IMR-90 (cell line): ENCODE data around the gene TMCC1. TPM values are rescaled to one million over a fixed set of nuclear protein-coding genes. Genes with fewer than 3 reads are reported as not detected.

Experiments
- ATAC-seq: fragments of 200-7000 bp; cut with Tn5 transposase; 2 replicates; pipeline ENCODE4 v1.9.1; 2020; ENCODE audit warnings: low read depth, mild to moderate bottlenecking, moderate library complexity
- BruUV-seq: library from RNA; stranded (reverse); fragments of 400-500 nt; replicated peaks from 2 replicates; lab custom pipeline; 2021; lab: Mats Ljungman, UMichigan
- CTCF ChIA-PET: fragments of 300-600 bp; formaldehyde crosslinking; extraction: SDS; loops from one replicate; lab custom pipeline; 2021; ENCODE audit warnings: antibody characterized with exemption; lab: Yijun Ruan, JAX
- POLR2A ChIA-PET: fragments of 300-600 bp; sonication (Branson Sonifier 250); formaldehyde crosslinking; loops from one replicate; lab custom pipeline; 2022; ENCODE audit warnings: antibody characterized with exemption; ENCODE audit not compliant: unreplicated experiment; lab: Charles Lee
- DNase-seq: peaks from one replicate; pipeline ENCODE4 v3.0.0; 2013
- H2AFZ ChIP-seq: replicated peaks from 2 replicates; pipeline ENCODE3; 2013; ENCODE audit warnings: low read length, mild to moderate bottlenecking; ENCODE audit not compliant: poor library complexity
- H2AK5ac ChIP-seq: 2 replicates; pipeline ENCODE4 v1.6.1; 2013; ENCODE audit warnings: low read depth, low read length, inconsistent platforms
- H2AK9ac ChIP-seq: replicated peaks from 2 replicates; pipeline ENCODE3; 2013; ENCODE audit warnings: mild to moderate bottlenecking, low read depth, low read length, moderate library complexity; ENCODE audit not compliant: poor library complexity
- H2BK120ac ChIP-seq: 2 replicates; pipeline ENCODE4 v1.6.1; 2013; ENCODE audit warnings: low read depth, low read length, inconsistent platforms
- H2BK15ac ChIP-seq: 3 replicates; pipeline ENCODE4 v1.6.1; 2013; ENCODE audit warnings: low read depth, low read length, inconsistent platforms
- H2BK20ac ChIP-seq: 2 replicates; pipeline ENCODE4 v1.6.1; 2013; ENCODE audit warnings: low read depth, mild to moderate bottlenecking, inconsistent platforms, low read length, moderate library complexity
- H2BK5ac ChIP-seq: 2 replicates; pipeline ENCODE4 v1.6.1; 2013; ENCODE audit warnings: mild to moderate bottlenecking, low read depth, low read length, inconsistent platforms; ENCODE audit not compliant: poor library complexity, severe bottlenecking
- H3K14ac ChIP-seq: replicated peaks from 2 replicates; pipeline ENCODE4 v1.6.1; 2013; ENCODE audit warnings: low read depth, low read length, inconsistent platforms
- H3K18ac ChIP-seq: 2 replicates; pipeline ENCODE4 v1.6.1; 2013; ENCODE audit warnings: low read depth, low read length, control low read depth
- H3K23ac ChIP-seq: 2 replicates; pipeline ENCODE4 v1.6.1; 2013; ENCODE audit warnings: low read depth, low read length, inconsistent platforms
- H3K27ac ChIP-seq: 2 replicates; pipeline ENCODE4 v1.5.1; 2013; ENCODE audit warnings: mild to moderate bottlenecking, control low read depth, low read length; ENCODE audit not compliant: insufficient read depth
- H3K27me3 ChIP-seq: 2 replicates; pipeline ENCODE4 v1.6.1; 2013; ENCODE audit warnings: low read length; ENCODE audit not compliant: control insufficient read depth, insufficient read depth
- H3K36me3 ChIP-seq: 2 replicates; pipeline ENCODE4 v1.6.1; 2013; ENCODE audit warnings: low read length, mixed read lengths; ENCODE audit not compliant: control insufficient read depth, insufficient read depth
- H3K4ac ChIP-seq: 2 replicates; pipeline ENCODE4 v1.6.1; 2013; ENCODE audit warnings: low read depth, low read length, inconsistent platforms
- H3K4me1 ChIP-seq: 2 replicates; pipeline ENCODE4 v1.6.1; 2013; ENCODE audit warnings: low read length, mixed read lengths; ENCODE audit not compliant: control insufficient read depth, insufficient read depth
- H3K4me2 ChIP-seq: 2 replicates; pipeline ENCODE4 v1.6.1; 2013; ENCODE audit warnings: low read depth, mild to moderate bottlenecking, control low read depth, low read length, moderate library complexity
- H3K4me3 ChIP-seq: 2 replicates; pipeline ENCODE4 v1.5.1; 2013; ENCODE audit warnings: low read depth, mild to moderate bottlenecking, control low read depth, low read length, moderate library complexity; ENCODE audit not compliant: insufficient read depth
- H3K56ac ChIP-seq: 2 replicates; pipeline ENCODE4 v1.6.1; 2013; ENCODE audit warnings: low read length, inconsistent platforms; ENCODE audit not compliant: insufficient read depth; ENCODE audit errors: extremely low read depth
- H3K79me1 ChIP-seq, 2 experiments: 2 replicates each; pipeline ENCODE4 v1.6.1; 2013; ENCODE audit warnings: low read length in 2 of 2, inconsistent platforms in 1 of 2, low read depth in 1 of 2
- H3K9ac ChIP-seq: 2 replicates; pipeline ENCODE4 v1.6.1; 2013; ENCODE audit warnings: low read depth, low read length, control low read depth
- H3K9me1 ChIP-seq: 2 replicates; pipeline ENCODE4 v1.6.1; 2013; ENCODE audit warnings: low read length, inconsistent platforms; ENCODE audit not compliant: insufficient read depth
- H3K9me3 ChIP-seq: 2 replicates; pipeline ENCODE4 v1.6.1; 2013; ENCODE audit warnings: low read length; ENCODE audit not compliant: control insufficient read depth, insufficient read depth
- H4K20me1 ChIP-seq: 2 replicates; pipeline ENCODE4 v1.6.1; 2013; ENCODE audit warnings: low read length, inconsistent platforms; ENCODE audit not compliant: insufficient read depth
- H4K5ac ChIP-seq: 2 replicates; pipeline ENCODE4 v1.6.1; 2013; ENCODE audit warnings: mild to moderate bottlenecking, low read depth, low read length, control low read depth
- H4K8ac ChIP-seq, 2 experiments: 2 replicates each; pipeline ENCODE4 v1.6.1; 2013; ENCODE audit warnings: low read depth in 2 of 2, low read length in 2 of 2, control low read depth in 1 of 2, inconsistent platforms in 1 of 2
- H4K91ac ChIP-seq: 2 replicates; pipeline ENCODE4 v1.6.1; 2013; ENCODE audit warnings: low read depth, low read length, inconsistent platforms; ENCODE audit not compliant: insufficient read depth
- BHLHE40 ChIP-seq: fragments of 150-350 bp; IDR thresholded peaks from 2 replicates; pipeline ENCODE4 v1.6.1; 2016; ENCODE audit warnings: mild to moderate bottlenecking, low read depth, low read length
- CEBPB ChIP-seq: IDR thresholded peaks from 2 replicates; pipeline ENCODE4 v1.6.1; 2012; ENCODE audit warnings: low read depth, low read length, improper control_type of control experiment
- CHD1 ChIP-seq: IDR thresholded peaks from 2 replicates; pipeline ENCODE4 v1.6.1; 2012; ENCODE audit warnings: low read depth, low read length, improper control_type of control experiment
- ELK1 ChIP-seq: fragments of 150-350 bp; IDR thresholded peaks from 2 replicates; pipeline ENCODE4 v1.6.1; 2016; ENCODE audit warnings: low read depth, mild to moderate bottlenecking, low read length, moderate library complexity, borderline replicate concordance
- FOS ChIP-seq: fragments of 150-350 bp; IDR thresholded peaks from 2 replicates; pipeline ENCODE4 v1.6.1; 2016; ENCODE audit warnings: low read depth, low read length
- MAFK ChIP-seq: IDR thresholded peaks from 2 replicates; pipeline ENCODE4 v1.6.1; 2012; ENCODE audit warnings: low read depth, low read length, improper control_type of control experiment
- MAZ ChIP-seq: IDR thresholded peaks from 2 replicates; pipeline ENCODE4 v1.6.1; 2012; ENCODE audit warnings: low read depth, mild to moderate bottlenecking, low read length, improper control_type of control experiment, moderate library complexity, borderline replicate concordance
- MXI1 ChIP-seq: IDR thresholded peaks from 2 replicates; pipeline ENCODE4 v1.6.1; 2012; ENCODE audit warnings: low read depth, mild to moderate bottlenecking, low read length, moderate library complexity, borderline replicate concordance
- NFE2L2 ChIP-seq: fragments of 150-350 bp; IDR thresholded peaks from 2 replicates; pipeline ENCODE4 v1.6.1; 2016; ENCODE audit warnings: low read depth, mild to moderate bottlenecking, low read length
- RAD21 ChIP-seq: IDR thresholded peaks from 2 replicates; pipeline ENCODE4 v1.6.1; 2012; ENCODE audit warnings: low read length, improper control_type of control experiment
- RCOR1 ChIP-seq: IDR thresholded peaks from 2 replicates; pipeline ENCODE4 v1.6.1; 2012; ENCODE audit warnings: mild to moderate bottlenecking, low read length, improper control_type of control experiment; ENCODE audit not compliant: insufficient replicate concordance
- RFX5 ChIP-seq: IDR thresholded peaks from 2 replicates; pipeline ENCODE4 v1.8.0; 2012; ENCODE audit warnings: low read depth, mild to moderate bottlenecking, low read length, moderate library complexity
- SMC3 ChIP-seq: fragments of 150-350 bp; IDR thresholded peaks from 2 replicates; pipeline ENCODE4 v1.6.1; 2016; ENCODE audit warnings: low read depth, mild to moderate bottlenecking, antibody characterized with exemption, low read length, moderate library complexity
- WGBS, 2 experiments: methylation state at CpG; one replicate each; pipeline versions ENCODE4 v1.1.5 to v1.1.7; 2013; ENCODE audit warnings: missing lambda C conversion rate in 2 of 2; ENCODE audit not compliant: insufficient read length in 1 of 2; ENCODE audit errors: extremely low coverage in 2 of 2; 5-methylcytosine and 5-hydroxymethylcytosine counted together
- dilution Hi-C: fragments of 300-500 bp; cut with HindIII; formaldehyde crosslinking; loops from one replicate; pipeline ENCODE4 v1.14.3; 2018; ENCODE audit warnings: low sequenced_read_pairs; ENCODE audit not compliant: unreplicated experiment
- in situ Hi-C: fragments of 300-500 bp; cut with MboI; formaldehyde crosslinking; loops from 3 replicates; pipeline ENCODE4 v1.14.3; 2019; ENCODE audit warnings: low sequenced_read_pairs, inconsistent platforms, mixed read lengths
- intact Hi-C: fragments of 100-400 bp; cut with micrococcal nuclease; formaldehyde crosslinking; loops from 2 replicates; pipeline ENCODE4 v1.10.0; 2022
- polyA plus RNA-seq, 3 experiments: library from polyadenylated mRNA; depleted of rRNA; stranded (reverse); fragments of >200 nt; gene quantifications; 2 replicates each; pipeline ENCODE4 v1.2.3, GENCODE V29; 2012; ENCODE audit warnings: low replicate concordance in 1 of 3
- total RNA-seq: library from RNA; depleted of rRNA; stranded (reverse); fragments of >200 nt; gene quantifications from 2 replicates; pipeline ENCODE4 v1.2.3, GENCODE V29; 2012
- TF ChIP-seq, protein P1 (sequence below): conservative IDR thresholded peaks from 2 replicates; pipeline ENCODE4 v1.5.1; 2012; ENCODE audit warnings: mild to moderate bottlenecking, low read depth, low read length, improper control_type of control experiment
- TF ChIP-seq, protein P2 (sequence below): fragments of 150-350 bp; IDR thresholded peaks from 2 replicates; pipeline ENCODE4 v1.6.1; 2017; ENCODE audit warnings: mild to moderate bottlenecking, antibody characterized with exemption, low read length, low read depth

TMCC1 gene
- total and polyA plus RNA-seq, 2 of the 4 experiments (the other 2 are of a cell fraction), result 5.0 to 7.3 TPM

DNA sequence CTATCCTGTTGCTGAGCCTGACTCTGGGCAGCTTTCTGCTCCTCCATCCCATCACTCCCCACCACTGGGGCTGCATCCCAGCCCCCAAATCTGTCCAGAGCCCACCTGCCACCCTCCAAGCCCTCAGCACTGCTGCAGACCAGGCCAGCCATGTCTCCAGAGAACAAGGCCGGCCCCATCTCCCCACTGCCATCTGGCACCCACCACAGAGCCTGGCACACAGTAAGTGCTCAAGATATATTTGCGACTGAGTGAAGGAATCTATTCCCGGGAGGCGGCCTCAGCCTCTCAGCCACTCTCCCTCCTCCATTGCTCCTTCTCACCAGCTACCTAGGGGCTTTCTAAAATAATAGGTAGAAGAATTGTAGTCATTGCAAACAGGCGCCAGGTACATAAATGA is 291.8 kb downstream of the TMCC1 start:
- Histone ChIP-seq H2BK20ac (no peak overlapping the region), H3K27ac (no peak overlapping the region), H3K4ac (peak overlapping the region; percentile 7; the same call in 1 of the 2 replicates), H2BK15ac (no peak overlapping the region; the same call in 2 of the 3 replicates), H3K9me3 (no peaks in the 10 kb centered on the region), H2BK120ac (peak overlapping the region; percentile 6), H2AK5ac (peak overlapping the region; percentile 25; the same call in 1 of the 2 replicates), H3K36me3 (no peaks in the 10 kb centered on the region), H3K56ac (no peak overlapping the region), H3K4me1 (peaks cover 47% of the 10 kb centered on the region), H4K8ac (no peak overlapping the region), H3K79me1 (peaks cover 20 to 74% of the 10 kb centered on the region in 2 experiments), H2BK5ac (no peak overlapping the region), H3K27me3 (no peaks in the 10 kb centered on the region), H4K20me1 (peaks cover 39% of the 10 kb centered on the region), H2AK9ac (no peak overlapping the region), H3K9ac (no peak overlapping the region), H4K5ac (no peak overlapping the region), H3K23ac (no peak overlapping the region), H3K4me3 (no peak overlapping the region), H3K4me2 (no peak overlapping the region), H2AFZ (peak overlapping the region; percentile 18), H4K91ac (no peak overlapping the region), H3K14ac (no peak overlapping the region), H3K9me1 (peaks cover 32% of the 10 kb centered on the region), H3K18ac (no peak overlapping the region)
- ChIA-PET CTCF (no interaction called here), POLR2A (no interaction called here)
- dilution Hi-C loops (no loop called here), in situ Hi-C loops (loop anchor here (5.0 to 25.0 kb wide), 2 partner anchors 109 to 214 kb away; no protein-coding TSS in a partner anchor), intact Hi-C loops (loop anchor here (5.0 kb wide), 1 partner anchor 219 kb away; no protein-coding TSS in a partner anchor)
- DNase-seq (no peak), ATAC-seq (no peak)
- no CpG with 5 or more reads among the region's 5 CpGs for WGBS, 2 experiments
- BruUV-seq, result no TSS peak
- TF ChIP-seq RAD21 (no peak), ELK1 (no peak), MAZ (no peak), FOS (no peak), RCOR1 (no peak), CHD1 (no peak), RFX5 (no peak), BHLHE40 (no peak), NFE2L2 (no peak), CEBPB (no peak), MXI1 (no peak), SMC3 (no peak), MAFK (no peak)
- TF ChIP-seq, protein P1, sequence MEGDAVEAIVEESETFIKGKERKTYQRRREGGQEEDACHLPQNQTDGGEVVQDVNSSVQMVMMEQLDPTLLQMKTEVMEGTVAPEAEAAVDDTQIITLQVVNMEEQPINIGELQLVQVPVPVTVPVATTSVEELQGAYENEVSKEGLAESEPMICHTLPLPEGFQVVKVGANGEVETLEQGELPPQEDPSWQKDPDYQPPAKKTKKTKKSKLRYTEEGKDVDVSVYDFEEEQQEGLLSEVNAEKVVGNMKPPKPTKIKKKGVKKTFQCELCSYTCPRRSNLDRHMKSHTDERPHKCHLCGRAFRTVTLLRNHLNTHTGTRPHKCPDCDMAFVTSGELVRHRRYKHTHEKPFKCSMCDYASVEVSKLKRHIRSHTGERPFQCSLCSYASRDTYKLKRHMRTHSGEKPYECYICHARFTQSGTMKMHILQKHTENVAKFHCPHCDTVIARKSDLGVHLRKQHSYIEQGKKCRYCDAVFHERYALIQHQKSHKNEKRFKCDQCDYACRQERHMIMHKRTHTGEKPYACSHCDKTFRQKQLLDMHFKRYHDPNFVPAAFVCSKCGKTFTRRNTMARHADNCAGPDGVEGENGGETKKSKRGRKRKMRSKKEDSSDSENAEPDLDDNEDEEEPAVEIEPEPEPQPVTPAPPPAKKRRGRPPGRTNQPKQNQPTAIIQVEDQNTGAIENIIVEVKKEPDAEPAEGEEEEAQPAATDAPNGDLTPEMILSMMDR, result no peak
- TF ChIP-seq, protein P2, sequence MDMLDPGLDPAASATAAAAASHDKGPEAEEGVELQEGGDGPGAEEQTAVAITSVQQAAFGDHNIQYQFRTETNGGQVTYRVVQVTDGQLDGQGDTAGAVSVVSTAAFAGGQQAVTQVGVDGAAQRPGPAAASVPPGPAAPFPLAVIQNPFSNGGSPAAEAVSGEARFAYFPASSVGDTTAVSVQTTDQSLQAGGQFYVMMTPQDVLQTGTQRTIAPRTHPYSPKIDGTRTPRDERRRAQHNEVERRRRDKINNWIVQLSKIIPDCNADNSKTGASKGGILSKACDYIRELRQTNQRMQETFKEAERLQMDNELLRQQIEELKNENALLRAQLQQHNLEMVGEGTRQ, result no peak
